ENCODE data around the gene TMX2. TPM values are rescaled to one million over a fixed set of nuclear protein-coding genes. Genes with fewer than 3 reads are reported as not detected.

The TMX2 gene
- polyA plus RNA-seq, 3 donors, result 111 to 116 (median 114) TPM

- no peak for DNase-seq (ENCODE audit: extremely low read depth in 1 of 11, low read depth in 9 of 11, low spot score in 4 of 11)
Observed at GRCh38 chr11:57752954-57753353, 40.6 kb downstream of the TMX2 start.

- DNase-seq (ENCODE audit: extremely low read depth in 1 of 11, low read depth in 9 of 11, low spot score in 4 of 11), result no peak
Observed at GRCh38 chr11:57758174-57758573, 45.8 kb downstream of the TMX2 start.

GRCh38 chr11:57761301-57762234 lies 49.2 kb downstream of the TMX2 start, which contains the start of gene CTNND1:
Gene CTNND1, plus strand, starts transcription at chr11:57761802. Its CDS starts 29,677 bp downstream, at chr11:57791479.
- DNase-seq (ENCODE audit: extremely low read depth in 1 of 11, low read depth in 9 of 11, low spot score in 4 of 11), result peak; percentile 89 to 98 (median 95)

- no peak for DNase-seq (ENCODE audit: extremely low read depth in 1 of 11, low read depth in 9 of 11, low spot score in 4 of 11)
Observed at GRCh38 chr11:57762235-57762861, 50.0 kb downstream of the TMX2 start.

GRCh38 chr11:57763568-57763967 lies 51.2 kb downstream of the TMX2 start:
- DNase-seq (ENCODE audit: extremely low read depth in 1 of 11, low read depth in 9 of 11, low spot score in 4 of 11), result peak in 2 of 11 donors; percentile 53 to 77

- DNase-seq (ENCODE audit: extremely low read depth in 1 of 11, low read depth in 9 of 11, low spot score in 4 of 11), result no peak
Observed at GRCh38 chr11:57764021-57764420, 51.6 kb downstream of the TMX2 start.

GRCh38 chr11:57764566-57764965 lies 52.2 kb downstream of the TMX2 start:
- DNase-seq (ENCODE audit: extremely low read depth in 1 of 11, low read depth in 9 of 11, low spot score in 4 of 11), result no peak

- no peak for DNase-seq (ENCODE audit: extremely low read depth in 1 of 11, low read depth in 9 of 11, low spot score in 4 of 11)
Observed at GRCh38 chr11:57764972-57765371, 52.6 kb downstream of the TMX2 start.

GRCh38 chr11:57770793-57771192 lies 58.4 kb downstream of the TMX2 start:
- DNase-seq (ENCODE audit: extremely low read depth in 1 of 11, low read depth in 9 of 11, low spot score in 4 of 11), result no peak

GRCh38 chr11:57771365-57771764 lies 59.0 kb downstream of the TMX2 start:
- DNase-seq (ENCODE audit: extremely low read depth in 1 of 11, low read depth in 9 of 11, low spot score in 4 of 11), result no peak

- DNase-seq (ENCODE audit: extremely low read depth in 1 of 11, low read depth in 9 of 11, low spot score in 4 of 11), result no peak
Observed at GRCh38 chr11:57772562-57772961, 60.2 kb downstream of the TMX2 start.

- DNase-seq (ENCODE audit: extremely low read depth in 1 of 11, low read depth in 9 of 11, low spot score in 4 of 11), result no peak
Observed at GRCh38 chr11:57773026-57773598, 60.7 kb downstream of the TMX2 start.

- no peak for DNase-seq (ENCODE audit: extremely low read depth in 1 of 11, low read depth in 9 of 11, low spot score in 4 of 11)
Observed at GRCh38 chr11:57775491-57775890, 63.1 kb downstream of the TMX2 start.

- no peak for DNase-seq (ENCODE audit: extremely low read depth in 1 of 11, low read depth in 9 of 11, low spot score in 4 of 11)
Observed at GRCh38 chr11:57776031-57776521, 63.7 kb downstream of the TMX2 start.

- DNase-seq (ENCODE audit: extremely low read depth in 1 of 11, low read depth in 9 of 11, low spot score in 4 of 11), result no peak
Observed at GRCh38 chr11:57776577-57777210, 64.3 kb downstream of the TMX2 start.

- no peak for DNase-seq (ENCODE audit: extremely low read depth in 1 of 11, low read depth in 9 of 11, low spot score in 4 of 11)
Observed at GRCh38 chr11:57777969-57778317, 65.5 kb downstream of the TMX2 start.

- DNase-seq (ENCODE audit: extremely low read depth in 1 of 11, low read depth in 9 of 11, low spot score in 4 of 11), result peak; percentile 86 to 99 (median 96)
Observed at GRCh38 chr11:57778318-57779037, 66.1 kb downstream of the TMX2 start.

- no peak for DNase-seq (ENCODE audit: extremely low read depth in 1 of 11, low read depth in 9 of 11, low spot score in 4 of 11)
Observed at GRCh38 chr11:57779276-57779675, 66.9 kb downstream of the TMX2 start.

GRCh38 chr11:57781529-57781943 lies 69.1 kb downstream of the TMX2 start:
- peak in 1 of 11 donors; percentile 63 for DNase-seq (ENCODE audit: extremely low read depth in 1 of 11, low read depth in 9 of 11, low spot score in 4 of 11)

Measured in renal cortex interstitium (tissue), 11 donors.